GM12892 (cell line): ENCODE results near the gene OR2T12.
"Not testable (repeated sequence)": the region's sequence is repeated elsewhere in the genome, so short reads cannot be mapped to it uniquely, and the experiment has no call there.

Source experiments
- POLR2A ChIP-seq: IDR thresholded peaks from 2 replicates; pipeline ENCODE4 v1.6.1; 2011; ENCODE audit warnings: low read depth, low read length, control low read depth
- POLR2AphosphoS5 ChIP-seq: IDR thresholded peaks from 2 replicates; pipeline ENCODE4 v1.6.1; 2011; ENCODE audit warnings: low read depth, low read length, control low read depth
- TAF1 ChIP-seq: IDR thresholded peaks from 2 replicates; pipeline ENCODE4 v1.6.1; 2011; ENCODE audit warnings: low read depth, mild to moderate bottlenecking, control low read depth, low read length, borderline replicate concordance

GRCh38 chr1:248305672-248306071 lies 2.4 kb upstream of the OR2T12 start:
- not testable (repeated sequence) for TF ChIP-seq POLR2AphosphoS5, POLR2A, TAF1
